Body of pancreas (tissue), 4 donors: Measurements from ENCODE around the gene OR4A15.

Experiments
- CTCF ChIP-seq, 7 experiments: fragments of 450-650 bp in 4 of 7; fragments of 200-600 bp in 3 of 7; sonication (generic) in 3 of 7; IDR thresholded peaks; one replicate each; pipeline ENCODE4 v1.5.1; 2016 to 2019; ENCODE audit warnings: antibody characterized with exemption in 7 of 7
- POLR2A ChIP-seq, 3 donors: fragments of 450-650 bp; IDR thresholded peaks; one replicate each; pipeline ENCODE4 v1.6.1; 2016; ENCODE audit warnings: antibody characterized with exemption in 3 of 3, mild to moderate bottlenecking in 2 of 3

GRCh38 chr11:55349032-55349431 is 18.7 kb upstream of the OR4A15 start:
- TF ChIP-seq CTCF (IDR thresholded peaks at IDR 0.05) (no peak), POLR2A (IDR thresholded peaks at IDR 0.05) (no peak)
